H1 (cell line): ENCODE results near the gene IDI2. TPM values are rescaled to one million over a fixed set of nuclear protein-coding genes. Genes with fewer than 3 reads are reported as not detected.
A peak's percentile ranks its signal among the peaks of the same experiment; 100 is the strongest.

Experiments
- CTCF ChIA-PET: fragments of 300-600 bp; sonication (Branson Sonifier 250); formaldehyde crosslinking; loops from one replicate; lab custom pipeline; 2021; ENCODE audit not compliant: partially characterized antibody; lab: Charles Lee
- POLR2A ChIA-PET: fragments of 300-600 bp; sonication (Branson Sonifier 250); formaldehyde crosslinking; loops from one replicate; lab custom pipeline; 2021; ENCODE audit warnings: inconsistent platforms; ENCODE audit not compliant: partially characterized antibody; lab: Charles Lee
- DNase-seq, 2 experiments: peaks; one replicate each; pipeline versions ENCODE4 v3.0.0 to v3.0.0-alpha.2; 2010 to 2022; ENCODE audit warnings: low spot score in 2 of 2, low read depth in 1 of 2, mixed read lengths in 1 of 2
- FAIRE-seq: peaks from 2 replicates; lab custom pipeline; 2011; peaks lifted over from hg19 to GRCh38; lab: Jason Lieb, UNC
- H2AFZ ChIP-seq: 2 replicates; pipeline ENCODE4 v1.8.1; 2012; ENCODE audit warnings: low read length, inconsistent platforms
- H2AK5ac ChIP-seq: 2 replicates; pipeline ENCODE4 v1.6.1; 2013; ENCODE audit warnings: low read depth, low read length
- H2BK120ac ChIP-seq: replicated peaks from 2 replicates; pipeline ENCODE3; 2013; ENCODE audit warnings: low read depth, low read length, inconsistent platforms
- H2BK12ac ChIP-seq: 2 replicates; pipeline ENCODE4 v1.6.1; 2013; ENCODE audit warnings: low read depth, low read length
- H2BK15ac ChIP-seq: 2 replicates; pipeline ENCODE4 v1.6.1; 2013; ENCODE audit warnings: low read length
- H2BK20ac ChIP-seq: 2 replicates; pipeline ENCODE4 v1.6.1; 2013; ENCODE audit warnings: low read length
- H2BK5ac ChIP-seq: 2 replicates; pipeline ENCODE4 v1.6.1; 2013; ENCODE audit warnings: low read depth, low read length
- H3K14ac ChIP-seq: 2 replicates; pipeline ENCODE4 v1.6.1; 2013; ENCODE audit warnings: inconsistent platforms; ENCODE audit not compliant: insufficient read length
- H3K18ac ChIP-seq: 2 replicates; pipeline ENCODE4 v1.6.1; 2013; ENCODE audit warnings: low read length; ENCODE audit errors: extremely low read depth
- H3K23ac ChIP-seq: 2 replicates; pipeline ENCODE4 v1.6.1; 2013; ENCODE audit warnings: inconsistent platforms; ENCODE audit not compliant: insufficient read length
- H3K23me2 ChIP-seq: 2 replicates; pipeline ENCODE4 v1.6.1; 2013; ENCODE audit warnings: low read depth, low read length
- H3K27ac ChIP-seq: 2 replicates; pipeline ENCODE4 v1.6.1; 2011; ENCODE audit warnings: low read depth, low read length, inconsistent platforms
- H3K27me3 ChIP-seq, 4 experiments: replicated peaks in 1 of 4; 1 replicate in 1 of 4; 2 replicates in 3 of 4; pipeline versions ENCODE4 v1.6.1 to v1.8.1; 2011 to 2013; ENCODE audit warnings: low read length in 3 of 4, mild to moderate bottlenecking in 3 of 4, inconsistent platforms in 2 of 4, mixed read lengths in 2 of 4, moderate library complexity in 1 of 4; ENCODE audit not compliant: control insufficient read depth in 3 of 4, insufficient read depth in 3 of 4; ENCODE audit errors: extremely low read depth in 1 of 4
- H3K36me3 ChIP-seq, 4 experiments: 2 replicates each; pipeline versions ENCODE4 v1.6.1 to v1.8.1; 2011 to 2013; ENCODE audit warnings: mild to moderate bottlenecking in 4 of 4, low read length in 3 of 4, moderate library complexity in 2 of 4, control low read depth in 1 of 4, inconsistent platforms in 1 of 4; ENCODE audit not compliant: insufficient read depth in 4 of 4, control insufficient read depth in 2 of 4
- H3K4ac ChIP-seq: replicated peaks from 2 replicates; pipeline ENCODE3; 2013; ENCODE audit warnings: low read length, low read depth, mixed read lengths, inconsistent platforms; ENCODE audit not compliant: insufficient read length
- H3K4me1 ChIP-seq, 4 experiments: replicated peaks in 1 of 4; 1 replicate in 1 of 4; 2 replicates in 3 of 4; pipeline versions ENCODE4 v1.6.1 to v1.8.1; 2011 to 2013; ENCODE audit warnings: low read length in 3 of 4, inconsistent platforms in 2 of 4, mixed read lengths in 1 of 4; ENCODE audit not compliant: insufficient read depth in 4 of 4, control insufficient read depth in 3 of 4
- H3K4me2 ChIP-seq, 2 experiments: 2 replicates each; pipeline versions ENCODE4 v1.6.1 to v1.8.1; 2011 to 2013; ENCODE audit warnings: low read depth in 2 of 2, low read length in 2 of 2, control low read depth in 1 of 2, inconsistent platforms in 1 of 2, mild to moderate bottlenecking in 1 of 2; ENCODE audit not compliant: insufficient read depth in 1 of 2
- H3K4me3 ChIP-seq, 4 experiments: fragments of 200-600, 300-600 bp in 1 of 4; sonication (generic), shearing (Covaris generic), sonication (Bioruptor Twin) in 1 of 4; 2 replicates each; pipeline versions ENCODE4 v1.5.1 to v1.8.1; 2011 to 2016; ENCODE audit warnings: low read length in 4 of 4, low read depth in 3 of 4, control low read depth in 2 of 4, inconsistent platforms in 2 of 4, mild to moderate bottlenecking in 2 of 4, mixed read lengths in 1 of 4, moderate library complexity in 1 of 4; ENCODE audit not compliant: insufficient read depth in 2 of 4; ENCODE audit errors: extremely low read depth in 1 of 4
- H3K56ac ChIP-seq: replicated peaks from 2 replicates; pipeline ENCODE3; 2013; ENCODE audit warnings: low read depth, mild to moderate bottlenecking, mixed read lengths, low read length, inconsistent platforms; ENCODE audit not compliant: insufficient read length
- H3K79me1 ChIP-seq: 2 replicates; pipeline ENCODE4 v1.6.1; 2013; ENCODE audit warnings: low read depth, low read length, control low read depth
- H3K79me2 ChIP-seq, 2 experiments: 2 replicates each; pipeline versions ENCODE4 v1.6.1 to v1.8.1; 2012 to 2013; ENCODE audit warnings: low read length in 2 of 2, mild to moderate bottlenecking in 2 of 2, inconsistent platforms in 1 of 2; ENCODE audit not compliant: insufficient read depth in 2 of 2, control insufficient read depth in 1 of 2
- H3K9ac ChIP-seq, 4 experiments: replicated peaks in 1 of 4; 1 replicate in 1 of 4; 2 replicates in 3 of 4; pipeline versions ENCODE4 v1.6.1 to v1.8.1; 2011 to 2013; ENCODE audit warnings: low read depth in 3 of 4, low read length in 3 of 4, control low read depth in 2 of 4, mild to moderate bottlenecking in 2 of 4, moderate library complexity in 2 of 4, inconsistent platforms in 1 of 4; ENCODE audit errors: extremely low read depth in 1 of 4
- H3K9me3 ChIP-seq, 2 experiments: 2 replicates each; pipeline versions ENCODE4 v1.6.1 to v1.8.1; 2012 to 2013; ENCODE audit warnings: mild to moderate bottlenecking in 2 of 2, moderate library complexity in 2 of 2, control low read depth in 1 of 2, inconsistent platforms in 1 of 2, low read depth in 1 of 2, low read length in 1 of 2, mixed read lengths in 1 of 2; ENCODE audit not compliant: insufficient read depth in 2 of 2
- H4K20me1 ChIP-seq, 2 experiments: replicated peaks in 1 of 2; 2 replicates each; pipeline versions ENCODE3 to v1.8.1; 2011 to 2013; ENCODE audit warnings: inconsistent platforms in 2 of 2, low read length in 2 of 2, mild to moderate bottlenecking in 1 of 2; ENCODE audit not compliant: insufficient read depth in 2 of 2, control insufficient read depth in 1 of 2
- H4K5ac ChIP-seq: 2 replicates; pipeline ENCODE4 v1.6.1; 2013; ENCODE audit warnings: low read length, low read depth, mixed read lengths, inconsistent platforms; ENCODE audit not compliant: insufficient read length
- H4K8ac ChIP-seq: 2 replicates; pipeline ENCODE4 v1.8.0; 2013; ENCODE audit warnings: mild to moderate bottlenecking, moderate library complexity, low read length, inconsistent platforms; ENCODE audit not compliant: insufficient read depth; ENCODE audit errors: extremely low read depth
- H4K91ac ChIP-seq: replicated peaks from 2 replicates; pipeline ENCODE3; 2013; ENCODE audit warnings: low read length, mixed read lengths, inconsistent platforms; ENCODE audit not compliant: insufficient read length
- EP300 ChIP-seq, 2 experiments: IDR thresholded peaks; 1 replicate in 1 of 2; 2 replicates in 1 of 2; pipeline ENCODE4 v1.6.1; 2011 to 2012; ENCODE audit warnings: low read depth in 2 of 2, low read length in 2 of 2, mild to moderate bottlenecking in 2 of 2, borderline replicate concordance in 1 of 2, inconsistent platforms in 1 of 2, moderate library complexity in 1 of 2
- POLR2AphosphoS5 ChIP-seq: IDR thresholded peaks from 2 replicates; pipeline ENCODE4 v1.6.1; 2011; ENCODE audit warnings: low read depth, low read length
- whole genome bisulfite sequencing, 2 experiments: shearing (Covaris generic) in 1 of 2; methylation state at CpG; one replicate each; pipeline versions ENCODE4 v1.1.6 to v1.1.7; 2013 to 2015; ENCODE audit warnings: low lambda C conversion rate in 2 of 2, mixed read lengths in 2 of 2, inconsistent platforms in 1 of 2, low coverage in 1 of 2, missing lambda C conversion rate in 1 of 2; ENCODE audit not compliant: insufficient replicate concordance in 2 of 2, insufficient coverage in 1 of 2, insufficient read length in 1 of 2; ENCODE audit errors: extremely low coverage in 1 of 2, missing lambda C conversion rate in 1 of 2; 5-methylcytosine and 5-hydroxymethylcytosine counted together
- polyA plus RNA-seq, 7 experiments: library from polyadenylated mRNA; depleted of rRNA in 3 of 7; stranded (reverse) in 5 of 7; unstranded in 2 of 7; fragments of >200 nt in 5 of 7; fragments of 200-250 nt in 2 of 7; gene quantifications; 1 replicate in 5 of 7; 2 replicates in 1 of 7; 4 replicates in 1 of 7; pipeline versions ENCODE4 v1.2.1 to v1.2.3, GENCODE V29; 2011 to 2013; ENCODE audit warnings: missing spikeins in 2 of 7, mixed read lengths in 2 of 7
- total RNA-seq: library from RNA; stranded (reverse); fragmentation: NEBNext Ultra II Directional; extraction: Animal tissue kit (Norgen Biotek cat#: 25700); gene quantifications from 2 replicates; pipeline ENCODE4 v1.2.1, GENCODE V29; 2021

The IDI2 gene
- total and polyA plus RNA-seq, 2 of the 8 experiments (the other 6 are each of a cell fraction or from before 2014, with no cell fraction given), result not detected

- Histone ChIP-seq H3K4me3 (no peak overlapping the region), H2BK20ac (no peak overlapping the region), H3K56ac (no peak overlapping the region), H3K27ac (no peak overlapping the region), H3K14ac (no peak overlapping the region), H3K9ac (no peak overlapping the region), H2BK120ac (no peak overlapping the region), H3K27me3 (no peaks in the 10 kb centered on the region), H3K79me1 (no peaks in the 10 kb centered on the region), H3K36me3 (peaks cover 60 to 91% (median 81%) of the 10 kb centered on the region in 4 experiments), H2AFZ (no peak overlapping the region), H3K4me2 (no peak overlapping the region), H3K23ac (no peak overlapping the region), H3K18ac (no peak overlapping the region), H3K9me3 (no peaks in the 10 kb centered on the region), H4K5ac (no peak overlapping the region), H4K8ac (peak overlapping the region; percentile 53; the same call in 1 of the 2 replicates), H4K20me1 (peaks cover 0 to 12% of the 10 kb centered on the region in 2 experiments), H3K4me1 (no peaks in the 10 kb centered on the region), H3K79me2 (peaks cover 0 to 2% of the 10 kb centered on the region in 2 experiments; a peak in 1 of 4 replicates), H2BK15ac (no peak overlapping the region), H3K4ac (no peak overlapping the region), H3K23me2 (no peaks in the 10 kb centered on the region), H2BK5ac (no peak overlapping the region), H2BK12ac (no peak overlapping the region), H2AK5ac (no peak overlapping the region), H4K91ac (no peak overlapping the region)
- FAIRE-seq (no peak), DNase-seq (no peak)
- peak; percentile 40; the same call in 1 of the 2 replicates for TF ChIP-seq POLR2AphosphoS5
- no peak for TF ChIP-seq EP300 (IDR thresholded peaks at IDR 0.05; ENCODE audit: borderline replicate concordance in 1 of 2, low read depth in 2 of 2, low read length in 2 of 2)
- CTCF ChIA-PET, result no interaction called here
- POLR2A ChIA-PET, result no interaction called here
- 95% methylated on average over 3 of the region's 7 CpGs; no CpG with 5 or more reads in 1 of the 2 experiments for WGBS, 2 experiments
Measured at GRCh38 chr10:1010703-1011102, 15.0 kb downstream of the IDI2 start.
